Measurements from ENCODE around the gene PLB1. TPM values are rescaled to one million over a fixed set of nuclear protein-coding genes. Genes with fewer than 3 reads are reported as not detected.

Gene PLB1
- total RNA-seq, 1 donor from 2014 or later: not detected

- no peak overlapping the region for H3K27ac Mint-ChIP-seq (ENCODE audit: unreplicated experiment)
- no peak for TF ChIP-seq CTCF (IDR thresholded peaks at IDR 0.05; ENCODE audit: partially characterized antibody, unreplicated experiment)
- DNase-seq: no peak
- no peak overlapping the region for H3K4me3 Mint-ChIP-seq (ENCODE audit: unreplicated experiment)
- H3K36me3 Mint-ChIP-seq (ENCODE audit: unreplicated experiment): no peaks in the 10 kb centered on the region
- H3K9me3 Mint-ChIP-seq (ENCODE audit: unreplicated experiment): no peaks in the 10 kb centered on the region
- H3K4me1 Mint-ChIP-seq (ENCODE audit: low read depth, unreplicated experiment): no peaks in the 10 kb centered on the region
- no peaks in the 10 kb centered on the region for H3K27me3 Mint-ChIP-seq (ENCODE audit: unreplicated experiment)
Measured at GRCh38 chr2:28499282-28499681, 3.4 kb downstream of the PLB1 start.

GRCh38 chr2:28505361-28505760, 9.5 kb downstream of the PLB1 start:
- Mint-ChIP-seq H3K36me3 (ENCODE audit: unreplicated experiment) (no peaks in the 10 kb centered on the region), H3K9me3 (ENCODE audit: unreplicated experiment) (no peaks in the 10 kb centered on the region), H3K27ac (ENCODE audit: unreplicated experiment) (no peak overlapping the region), H3K27me3 (ENCODE audit: unreplicated experiment) (peaks cover 2% of the 10 kb centered on the region), H3K4me1 (ENCODE audit: low read depth, unreplicated experiment) (no peaks in the 10 kb centered on the region), H3K4me3 (ENCODE audit: unreplicated experiment) (no peak overlapping the region)
- no peak for DNase-seq
- no peak for TF ChIP-seq CTCF (IDR thresholded peaks at IDR 0.05; ENCODE audit: partially characterized antibody, unreplicated experiment)

- H3K27ac Mint-ChIP-seq (ENCODE audit: unreplicated experiment): no peak overlapping the region
- no peak for DNase-seq
- TF ChIP-seq CTCF (IDR thresholded peaks at IDR 0.05; ENCODE audit: partially characterized antibody, unreplicated experiment): no peak
Measured at GRCh38 chr2:28506112-28506910, 10.5 kb downstream of the PLB1 start.

GRCh38 chr2:28507796-28508764, 12.2 kb downstream of the PLB1 start:
- H3K27me3 Mint-ChIP-seq (ENCODE audit: unreplicated experiment): peaks cover 2% of the 10 kb centered on the region
- H3K36me3 Mint-ChIP-seq (ENCODE audit: unreplicated experiment): no peaks in the 10 kb centered on the region
- no peaks in the 10 kb centered on the region for H3K4me1 Mint-ChIP-seq (ENCODE audit: low read depth, unreplicated experiment)
- no peak for TF ChIP-seq CTCF (IDR thresholded peaks at IDR 0.05; ENCODE audit: partially characterized antibody, unreplicated experiment)
- no peak for DNase-seq
- no peak overlapping the region for H3K4me3 Mint-ChIP-seq (ENCODE audit: unreplicated experiment)
- H3K9me3 Mint-ChIP-seq (ENCODE audit: unreplicated experiment): no peaks in the 10 kb centered on the region
- peak overlapping the region; percentile 43 for H3K27ac Mint-ChIP-seq (ENCODE audit: unreplicated experiment)

More at GRCh38 chr2:28506112-28506910, 10.5 kb downstream of the PLB1 start:
- no peaks in the 10 kb centered on the region for H3K4me1 Mint-ChIP-seq (ENCODE audit: low read depth, unreplicated experiment)
- peaks cover 2% of the 10 kb centered on the region for H3K27me3 Mint-ChIP-seq (ENCODE audit: unreplicated experiment)
- no peak overlapping the region for H3K4me3 Mint-ChIP-seq (ENCODE audit: unreplicated experiment)
- no peaks in the 10 kb centered on the region for H3K36me3 Mint-ChIP-seq (ENCODE audit: unreplicated experiment)
- H3K9me3 Mint-ChIP-seq (ENCODE audit: unreplicated experiment): no peaks in the 10 kb centered on the region

Measured in glutamatergic neuron (in vitro differentiated cells).